Bronchial epithelial cell (primary cell): Measurements from ENCODE around the gene SNAP25. TPM values are rescaled to one million over a fixed set of nuclear protein-coding genes. Genes with fewer than 3 reads are reported as not detected.

ENCODE experiments used
- DNase-seq: peaks from one replicate; pipeline ENCODE4 v3.0.0-alpha.2; 2010; ENCODE audit warnings: low read depth
- FAIRE-seq: peaks from 2 replicates; lab custom pipeline; 2011; peaks lifted over from hg19 to GRCh38; lab: Jason Lieb, UNC
- H3K27me3 ChIP-seq: 2 replicates; pipeline ENCODE4 v1.5.1; 2011; ENCODE audit warnings: low read length; ENCODE audit not compliant: control insufficient read depth, insufficient read depth
- H3K36me3 ChIP-seq: 2 replicates; pipeline ENCODE4 v1.5.1; 2011; ENCODE audit warnings: low read length; ENCODE audit not compliant: control insufficient read depth, insufficient read depth
- H3K4me3 ChIP-seq: 2 replicates; pipeline ENCODE4 v1.5.1; 2011; ENCODE audit warnings: mild to moderate bottlenecking, low read depth, low read length, control low read depth
- total RNA-seq: library from RNA; depleted of rRNA; stranded (reverse); fragments of >200 nt; gene quantifications from 2 replicates; pipeline ENCODE4 v1.2.1, GENCODE V29; 2014
- TF ChIP-seq, protein P1 (sequence below): IDR thresholded peaks from 2 replicates; pipeline ENCODE4 v1.5.1; 2011; ENCODE audit warnings: mild to moderate bottlenecking, moderate library complexity, low read length, control low read depth, inconsistent platforms; ENCODE audit not compliant: insufficient read depth, severe bottlenecking

Gene SNAP25
- total RNA-seq, 1 donor from 2014 or later, result not detected

DNA sequence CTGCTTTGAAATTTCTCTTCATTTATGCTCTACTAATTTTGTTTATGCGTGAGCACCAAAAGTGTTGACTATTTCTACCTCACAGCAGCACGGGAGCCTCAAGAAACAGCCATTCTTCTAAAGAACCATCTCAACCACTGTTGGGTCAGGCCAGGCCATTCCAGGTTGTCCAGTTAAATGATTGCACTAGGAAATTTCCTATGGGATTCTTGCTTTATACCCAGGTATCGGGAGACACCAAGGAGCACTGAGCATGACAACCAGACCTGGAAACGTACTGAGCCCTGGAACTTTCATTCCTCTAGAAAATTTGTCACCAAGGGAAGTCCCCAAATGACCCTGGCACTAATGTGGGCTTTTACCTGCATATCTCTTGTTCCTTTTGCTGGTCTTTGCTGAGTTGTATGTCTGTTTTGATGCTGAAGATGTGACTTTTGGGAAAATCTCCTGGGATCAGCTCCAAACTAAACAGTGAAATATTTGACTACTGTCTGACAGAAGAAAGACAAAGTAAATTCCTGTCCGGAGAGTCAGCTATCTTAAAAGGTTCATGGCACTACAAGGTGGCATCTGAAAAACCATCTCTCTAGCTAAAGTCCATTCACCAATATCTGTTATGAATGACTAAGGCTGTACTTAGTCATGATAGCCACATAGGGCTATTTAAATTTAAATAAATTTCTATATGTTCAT, 70.5 kb downstream of the SNAP25 start:
- Histone ChIP-seq H3K36me3 (no peaks in the 10 kb centered on the region), H3K4me3 (no peak overlapping the region), H3K27me3 (no peaks in the 10 kb centered on the region)
- DNase-seq (no peak), FAIRE-seq (no peak)
- TF ChIP-seq, protein P1, sequence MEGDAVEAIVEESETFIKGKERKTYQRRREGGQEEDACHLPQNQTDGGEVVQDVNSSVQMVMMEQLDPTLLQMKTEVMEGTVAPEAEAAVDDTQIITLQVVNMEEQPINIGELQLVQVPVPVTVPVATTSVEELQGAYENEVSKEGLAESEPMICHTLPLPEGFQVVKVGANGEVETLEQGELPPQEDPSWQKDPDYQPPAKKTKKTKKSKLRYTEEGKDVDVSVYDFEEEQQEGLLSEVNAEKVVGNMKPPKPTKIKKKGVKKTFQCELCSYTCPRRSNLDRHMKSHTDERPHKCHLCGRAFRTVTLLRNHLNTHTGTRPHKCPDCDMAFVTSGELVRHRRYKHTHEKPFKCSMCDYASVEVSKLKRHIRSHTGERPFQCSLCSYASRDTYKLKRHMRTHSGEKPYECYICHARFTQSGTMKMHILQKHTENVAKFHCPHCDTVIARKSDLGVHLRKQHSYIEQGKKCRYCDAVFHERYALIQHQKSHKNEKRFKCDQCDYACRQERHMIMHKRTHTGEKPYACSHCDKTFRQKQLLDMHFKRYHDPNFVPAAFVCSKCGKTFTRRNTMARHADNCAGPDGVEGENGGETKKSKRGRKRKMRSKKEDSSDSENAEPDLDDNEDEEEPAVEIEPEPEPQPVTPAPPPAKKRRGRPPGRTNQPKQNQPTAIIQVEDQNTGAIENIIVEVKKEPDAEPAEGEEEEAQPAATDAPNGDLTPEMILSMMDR, result no peak

DNA sequence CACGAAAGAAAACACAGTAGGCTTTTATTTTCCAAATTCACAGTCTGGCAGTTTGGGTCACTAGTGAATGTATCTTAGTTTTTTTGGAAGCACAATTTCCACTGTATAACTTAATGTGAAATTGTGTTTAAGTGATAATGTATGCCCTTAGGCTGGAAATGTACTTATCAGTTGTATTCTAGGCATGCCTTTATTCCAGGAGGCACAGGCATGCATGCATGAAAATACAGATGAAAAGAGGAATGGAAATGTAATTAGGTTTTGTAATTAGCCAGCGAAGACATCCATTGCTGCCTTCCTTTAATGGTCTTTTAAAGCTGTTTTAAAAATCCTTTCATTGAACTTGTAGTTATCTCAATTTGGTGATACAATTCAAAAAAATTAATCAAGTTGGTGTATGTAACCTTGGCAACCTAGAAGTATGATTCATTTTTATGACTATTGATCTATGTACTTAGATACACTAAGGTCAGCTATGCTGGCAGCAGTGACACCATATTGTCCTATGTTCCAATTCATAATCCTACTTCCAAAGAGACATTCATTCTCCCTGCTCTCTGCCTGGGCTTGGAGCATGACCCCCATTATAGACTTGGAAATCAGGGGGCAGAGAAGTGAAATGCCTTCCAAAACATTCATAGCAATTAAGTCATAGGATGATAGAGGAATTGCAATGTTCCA, 73.1 kb downstream of the SNAP25 start:
- no peaks in the 10 kb centered on the region for H3K27me3 ChIP-seq
- TF ChIP-seq, protein P1, result no peak
- FAIRE-seq (no peak), DNase-seq (no peak)
- no peaks in the 10 kb centered on the region for H3K36me3 ChIP-seq
- H3K4me3 ChIP-seq, result no peak overlapping the region

GRCh38 chr20:10297223-10297622, 78.6 kb downstream of the SNAP25 start:
- no peak for FAIRE-seq
- H3K27me3 ChIP-seq, result no peaks in the 10 kb centered on the region
- TF ChIP-seq, protein P1, result no peak
- DNase-seq, result no peak
- no peaks in the 10 kb centered on the region for H3K36me3 ChIP-seq
- no peak overlapping the region for H3K4me3 ChIP-seq

GRCh38 chr20:10297684-10298240, 79.1 kb downstream of the SNAP25 start:
- FAIRE-seq (no peak), DNase-seq (peak; percentile 38)
- TF ChIP-seq, protein P1, result no peak
- Histone ChIP-seq H3K27me3 (no peaks in the 10 kb centered on the region), H3K36me3 (no peaks in the 10 kb centered on the region), H3K4me3 (no peak overlapping the region)

- H3K27me3 ChIP-seq, result no peaks in the 10 kb centered on the region
- FAIRE-seq, result no peak
- DNase-seq, result no peak
- TF ChIP-seq, protein P1, result no peak
- no peak overlapping the region for H3K4me3 ChIP-seq
- no peaks in the 10 kb centered on the region for H3K36me3 ChIP-seq
These were observed 82.2 kb downstream of the SNAP25 start for GRCh38 chr20:10300582-10301446.
